ENCODE measurements around the gene SCMH1.

Gene SCMH1

GRCh38 chr1:41021526-41022308, 220.4 kb downstream of the SCMH1 start, which contains the start of gene SLFNL1:
TSS of gene SLFNL1 (minus strand) at chr1:41021725. CDS start at chr1:41020660, 1,065 bp downstream.
- DNase-seq, result no peak

GRCh38 chr1:41020654-41021053, 221.5 kb downstream of the SCMH1 start:
- DNase-seq, result no peak

DNA sequence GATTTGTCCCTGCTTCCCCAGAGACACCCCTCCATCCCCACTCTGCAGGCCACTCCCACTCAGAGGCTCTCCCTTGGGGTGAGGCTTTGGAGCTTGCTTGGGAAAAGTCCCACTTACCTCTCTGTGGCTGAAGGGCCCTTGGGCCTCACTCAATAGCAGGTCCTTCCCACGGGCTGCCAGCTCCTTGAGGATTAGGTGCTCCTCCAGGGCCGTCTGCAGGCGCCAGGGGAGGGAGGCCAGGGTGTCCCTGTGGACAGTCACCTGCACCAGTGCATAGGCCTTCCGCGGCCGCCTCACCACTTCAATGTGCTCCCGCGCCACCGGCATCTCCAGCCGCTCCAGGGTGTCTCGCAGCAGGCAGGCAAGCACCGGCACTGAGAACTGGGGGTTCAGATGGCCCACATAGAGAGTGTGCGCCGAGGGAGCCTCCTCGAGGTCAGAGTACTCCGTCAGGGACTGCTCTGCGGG, 222.0 kb downstream of the SCMH1 start:
- DNase-seq, result no peak

DNA sequence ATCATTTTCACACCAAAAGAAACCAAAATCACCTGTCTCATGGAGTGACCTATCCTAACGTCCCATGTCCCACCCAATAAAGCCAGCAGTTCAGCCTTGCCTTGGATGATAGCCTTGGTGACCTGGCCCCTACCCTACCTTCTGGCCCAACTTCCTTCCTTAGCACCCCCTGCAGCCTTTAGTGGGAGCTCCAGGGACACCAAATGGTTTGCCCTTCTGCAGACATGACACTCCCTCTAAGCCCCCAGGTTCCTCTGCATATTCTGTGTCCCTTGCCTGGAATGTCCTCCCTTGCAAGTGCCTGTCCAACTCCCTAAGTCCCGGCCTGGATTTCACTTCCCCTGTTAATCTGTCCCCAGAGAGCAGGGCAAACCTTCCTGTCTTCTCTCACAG, 222.8 kb downstream of the SCMH1 start:
- no peak for DNase-seq

GRCh38 chr1:41018018-41018410, 224.1 kb downstream of the SCMH1 start:
- no peak for DNase-seq

DNA sequence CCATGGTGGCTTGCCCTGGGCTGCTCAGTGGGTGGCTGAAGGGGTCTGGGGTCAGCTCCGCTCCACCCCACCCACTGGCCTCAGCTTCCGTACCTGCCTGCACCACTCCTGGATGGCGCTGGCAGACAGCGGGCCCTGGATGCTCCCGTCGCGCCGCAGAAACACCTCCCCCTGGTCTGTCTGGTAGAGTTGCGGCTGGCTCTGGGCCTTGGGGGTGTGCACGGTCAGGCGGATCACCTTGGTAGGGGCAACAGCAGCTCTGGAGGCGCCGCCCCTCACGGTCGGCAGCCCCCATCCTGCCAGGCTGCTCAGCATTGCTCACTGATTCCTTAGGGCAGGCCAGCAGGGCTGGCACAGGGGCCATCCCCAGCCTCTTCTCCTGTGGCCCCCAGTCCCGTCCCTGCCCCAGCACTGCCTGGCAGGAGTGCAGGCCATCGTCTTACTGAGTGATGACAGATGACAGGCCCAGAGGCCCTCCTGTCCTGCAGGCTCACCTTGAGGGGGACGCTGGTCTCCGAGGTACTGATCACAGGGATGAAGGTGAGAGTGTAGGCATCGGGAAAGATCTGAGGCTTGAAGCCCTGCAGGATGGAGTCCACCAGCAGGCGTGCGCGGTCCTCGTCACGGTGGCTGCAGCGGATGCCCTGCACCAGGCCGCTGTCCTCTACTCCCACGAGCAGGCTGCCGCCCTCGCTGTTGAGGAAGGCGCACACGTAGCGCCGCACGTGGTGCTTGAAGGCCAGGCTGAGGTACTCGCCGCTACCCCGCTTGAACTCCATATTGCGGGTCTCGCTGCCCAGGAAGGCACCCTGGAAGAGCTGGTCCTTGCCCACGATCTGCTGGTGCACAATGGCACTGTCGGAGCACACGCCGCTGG, 224.7 kb downstream of the SCMH1 start:
- DNase-seq, result no peak

DNA sequence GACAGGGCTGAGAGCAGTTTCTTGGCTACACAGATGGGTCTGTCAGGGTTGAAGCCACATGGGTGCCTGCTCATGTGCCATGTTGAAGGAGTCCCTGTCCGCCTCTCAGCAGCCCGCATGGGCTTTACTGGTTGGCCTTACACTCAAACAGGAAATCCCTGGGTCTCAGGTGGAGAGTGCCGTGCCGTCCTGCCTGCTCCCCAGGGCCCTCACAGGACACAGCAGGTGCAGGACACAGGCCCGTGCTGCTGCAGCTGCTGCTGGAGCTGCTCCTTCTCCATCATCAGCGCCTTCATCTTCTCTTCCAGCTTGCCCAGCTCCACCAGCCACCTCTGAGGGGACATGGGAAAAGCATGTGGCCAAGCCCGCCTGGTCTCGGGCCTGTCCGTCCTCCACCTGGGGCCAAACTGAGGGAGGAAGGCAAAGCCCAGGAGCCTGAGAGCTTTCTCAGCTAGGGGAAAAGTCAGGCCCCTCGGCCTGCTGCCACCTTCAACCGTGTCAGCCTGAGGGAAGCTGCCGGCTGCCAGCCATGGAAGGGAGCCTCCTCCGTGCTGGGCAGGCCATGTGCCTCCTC, 226.1 kb downstream of the SCMH1 start:
- DNase-seq, result no peak

GRCh38 chr1:41015281-41015896, 226.7 kb downstream of the SCMH1 start:
- no peak for DNase-seq

GRCh38 chr1:41014871-41015270, 227.2 kb downstream of the SCMH1 start:
- no peak for DNase-seq

DNA sequence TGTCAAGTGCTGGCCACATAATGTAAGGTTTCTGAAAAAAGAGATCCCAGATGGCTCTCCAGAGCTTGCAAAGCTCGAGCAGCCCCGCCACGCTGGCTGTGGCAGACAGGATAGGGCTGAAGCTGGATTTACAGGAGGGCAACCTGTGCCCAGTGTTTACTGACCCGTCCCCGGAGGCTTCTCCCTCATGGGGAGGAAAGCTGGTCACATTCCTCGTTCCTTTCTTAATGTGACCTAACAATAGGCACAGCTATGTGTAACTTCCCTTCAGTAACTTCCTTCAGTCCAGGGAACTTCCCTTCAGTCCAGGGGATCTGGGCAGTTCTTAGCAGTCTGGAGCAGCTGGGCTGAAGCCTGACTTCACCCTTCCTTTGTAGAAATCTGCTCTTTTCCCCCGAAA, 228.3 kb downstream of the SCMH1 start:
- no peak for DNase-seq

DNA sequence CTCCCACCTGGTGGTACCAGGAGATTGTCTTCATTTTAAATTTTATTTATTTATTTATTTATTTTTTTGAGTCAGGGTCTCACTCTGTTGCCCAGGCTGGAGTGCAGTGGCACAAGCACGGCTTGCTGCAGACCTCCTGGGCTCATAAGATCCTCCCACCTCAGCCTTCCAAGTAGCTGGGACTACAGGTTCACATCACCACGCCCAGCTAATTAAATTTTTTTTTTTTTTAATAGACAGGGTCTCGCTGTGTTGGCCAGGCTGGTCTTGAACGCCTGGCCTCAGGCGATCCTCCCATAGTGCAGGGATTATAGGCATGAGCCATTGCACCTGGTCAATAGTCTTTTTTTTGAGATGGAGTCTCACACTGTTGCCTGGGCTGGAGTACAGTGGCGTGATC, 229.1 kb downstream of the SCMH1 start:
- DNase-seq, result no peak

GRCh38 chr1:41010345-41010744, 231.8 kb downstream of the SCMH1 start:
- no peak for DNase-seq

- no peak for DNase-seq
Measured at GRCh38 chr1:41009466-41009865, 232.6 kb downstream of the SCMH1 start.

DNA sequence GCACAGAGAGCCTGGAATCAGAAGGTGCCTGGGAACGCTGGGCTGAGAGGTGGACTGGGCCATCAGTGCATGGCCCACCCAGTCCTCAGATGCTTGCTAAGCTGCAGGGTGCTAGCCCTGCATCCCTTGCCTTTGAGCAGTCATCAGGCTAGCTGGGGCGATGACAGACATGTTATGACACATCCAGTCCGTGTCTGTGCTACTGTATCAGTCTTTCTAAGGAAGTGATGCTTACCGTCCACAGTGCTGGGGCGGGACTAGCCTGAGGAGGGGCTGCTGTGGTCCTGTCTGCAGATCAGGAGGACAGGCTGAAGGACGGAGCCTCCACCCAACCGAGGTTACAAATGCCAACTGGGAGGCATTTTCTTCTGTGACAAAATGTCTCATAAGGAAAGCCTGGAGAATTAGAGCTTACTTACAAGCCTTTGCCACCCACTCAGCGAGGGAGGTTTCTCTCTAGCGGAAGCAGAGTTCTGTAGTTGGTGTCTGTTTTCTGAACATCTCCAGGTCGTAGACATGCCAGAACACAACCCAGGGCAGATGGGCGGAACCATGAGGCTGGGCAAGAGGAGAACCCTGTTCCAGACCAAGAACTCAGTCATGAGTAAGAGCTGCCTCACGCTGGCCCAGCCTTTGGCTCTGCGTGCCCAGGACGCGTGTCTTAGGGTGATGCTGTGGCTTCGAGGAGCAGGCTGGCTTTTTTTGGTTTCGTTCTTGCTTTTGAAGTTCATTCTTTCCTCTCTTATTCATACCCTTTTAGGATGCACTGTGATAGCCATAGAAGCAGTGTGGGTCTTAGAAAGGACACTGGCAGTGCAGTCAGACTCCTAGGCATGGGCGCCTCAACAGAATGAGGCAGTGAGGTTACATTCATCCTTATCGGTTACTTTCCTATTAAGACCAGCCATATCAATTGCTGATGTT, 234.9 kb downstream of the SCMH1 start:
- DNase-seq, result no peak

DNA sequence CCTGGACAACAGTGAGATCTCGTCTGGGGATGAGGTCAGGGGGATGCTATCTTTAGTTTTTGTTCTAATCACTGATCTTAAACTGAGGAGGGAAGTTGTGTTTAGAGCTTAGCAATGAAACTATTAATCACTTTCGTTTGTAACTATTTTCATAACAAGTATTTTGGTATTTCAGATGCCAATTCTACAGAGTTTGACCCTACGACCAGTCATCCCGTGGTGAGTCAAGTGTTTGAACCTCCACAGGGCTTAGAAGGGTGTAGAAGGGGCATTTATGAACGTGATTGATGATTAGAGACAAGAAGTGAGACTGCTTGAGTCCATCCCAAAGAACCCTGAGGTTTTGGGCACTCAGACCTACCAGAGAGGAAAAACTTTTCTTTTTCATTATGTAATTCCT, 236.2 kb downstream of the SCMH1 start:
- DNase-seq, result no peak

DNA sequence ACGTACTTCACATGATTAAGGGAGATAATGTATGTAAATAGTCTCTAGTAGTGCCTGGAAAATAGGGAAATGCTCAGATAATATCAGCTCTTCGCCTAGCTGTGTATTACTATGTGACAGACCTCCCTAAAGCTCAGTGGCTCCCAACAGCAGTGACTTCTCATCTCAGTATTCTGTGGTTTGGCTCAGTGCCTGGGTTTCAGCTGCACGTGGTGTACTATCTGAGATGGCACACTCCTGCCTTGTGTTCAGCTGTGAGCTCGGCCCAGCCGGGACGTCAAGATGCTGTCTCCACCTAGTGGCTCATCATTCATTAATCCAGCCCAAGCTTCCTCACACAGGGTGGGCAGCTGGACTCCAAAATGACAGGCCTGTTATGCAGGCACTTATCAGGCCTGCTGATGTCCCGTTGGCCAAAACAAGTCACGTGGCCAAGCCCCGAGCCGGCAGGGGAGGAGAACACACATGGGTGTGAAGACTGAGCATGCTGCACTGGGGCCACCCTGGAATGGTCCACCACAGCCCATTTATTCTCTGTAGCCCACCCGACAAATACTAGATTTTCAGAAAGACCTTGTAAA, 238.4 kb downstream of the SCMH1 start:
- peak; percentile 79 for DNase-seq

DNA sequence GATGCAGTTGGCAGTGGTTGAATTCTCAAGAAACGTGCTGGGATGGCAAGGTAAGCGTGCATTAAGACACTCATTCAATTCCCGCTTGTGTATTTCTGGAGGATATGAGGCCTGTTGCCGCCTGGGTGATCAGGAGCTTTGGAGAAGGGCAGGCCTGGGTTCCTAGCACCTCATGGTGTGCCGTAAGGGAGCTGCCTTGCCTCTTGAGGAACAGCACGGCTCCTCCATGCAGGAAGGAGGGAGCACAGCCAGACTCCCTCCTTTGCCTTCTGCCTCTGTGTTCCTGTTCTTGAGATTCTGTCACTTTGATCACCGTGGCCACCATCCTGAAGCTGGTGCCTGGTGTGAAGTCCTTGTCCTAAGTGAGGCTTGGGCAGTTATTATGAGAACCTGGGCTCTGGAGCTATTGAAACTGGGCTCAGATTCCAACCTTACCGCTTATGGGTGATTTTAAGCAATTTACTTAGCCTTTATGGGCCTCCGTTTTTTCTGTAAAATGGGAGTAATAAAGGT, 238.9 kb downstream of the SCMH1 start:
- no peak for DNase-seq

DNA sequence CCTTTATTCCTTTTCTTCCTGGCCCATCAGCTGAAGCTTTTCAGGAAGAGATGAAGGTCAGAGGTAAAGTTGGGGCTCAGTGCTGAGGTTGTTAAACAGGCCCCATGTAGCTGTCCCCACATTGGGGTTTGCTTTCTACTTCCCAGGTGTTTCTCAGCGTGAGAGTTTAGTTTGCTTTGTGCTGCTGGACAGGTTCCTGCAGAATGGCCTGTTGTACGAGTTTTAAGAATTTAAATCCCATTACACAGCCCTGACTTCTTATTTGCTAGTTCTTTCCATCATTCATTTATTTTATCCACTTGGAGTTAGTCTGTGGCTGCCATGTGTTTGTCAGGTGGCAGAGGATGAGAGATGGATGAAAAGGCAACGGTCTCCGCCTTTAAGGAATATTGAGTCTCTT, 243.4 kb downstream of the SCMH1 start:
- no peak for DNase-seq

- no peak for DNase-seq
Measured at GRCh38 chr1:40997096-40997495, 245.0 kb downstream of the SCMH1 start.

DNA sequence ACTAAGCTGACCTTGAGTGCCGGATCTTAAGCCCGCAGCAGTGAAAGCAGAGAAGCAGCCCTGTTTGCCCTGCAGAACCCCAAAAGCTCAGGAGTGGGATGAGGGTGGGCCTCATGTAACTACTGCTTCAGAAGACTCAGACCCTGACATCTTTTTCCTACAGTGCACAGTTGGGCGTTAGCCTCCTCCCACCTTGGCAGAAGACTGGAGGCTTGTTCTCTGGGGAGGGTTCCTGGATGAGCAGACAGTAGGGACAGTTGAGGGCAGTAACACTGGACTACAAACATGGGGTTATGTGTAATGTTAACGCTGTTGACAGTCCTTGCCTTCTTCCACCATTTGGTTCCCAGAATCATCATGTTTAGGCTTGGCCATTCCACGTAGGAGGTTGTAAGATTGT, 253.0 kb downstream of the SCMH1 start:
- no peak for DNase-seq

GRCh38 chr1:40988280-40988679, 253.8 kb downstream of the SCMH1 start:
- no peak for DNase-seq

Data from GDM1 (cell line).